Thymus (tissue), 11 donors: Measurements from ENCODE around the gene TMEM245. TPM values are rescaled to one million over a fixed set of nuclear protein-coding genes. Genes with fewer than 3 reads are reported as not detected.

Experiments used
- DNase-seq, 9 donors: peaks; one replicate each; pipeline ENCODE4 v3.0.0-alpha.2; 2013; ENCODE audit warnings: low spot score in 9 of 9, low read depth in 6 of 9, missing footprints in 1 of 9
- H3K27ac ChIP-seq, 2 donors: one replicate each; pipeline ENCODE4 v1.5.1; 2013; ENCODE audit warnings: control low read depth in 1 of 2, low read depth in 1 of 2, low read length in 1 of 2, mild to moderate bottlenecking in 1 of 2, moderate library complexity in 1 of 2
- H3K27me3 ChIP-seq, 2 donors: one replicate each; pipeline ENCODE4 v1.5.1; 2013; ENCODE audit warnings: low read length in 1 of 2; ENCODE audit not compliant: control insufficient read depth in 2 of 2, insufficient read depth in 1 of 2
- H3K36me3 ChIP-seq, 2 donors: one replicate each; pipeline ENCODE4 v1.5.1; 2013; ENCODE audit warnings: low read length in 1 of 2, mild to moderate bottlenecking in 1 of 2, moderate library complexity in 1 of 2; ENCODE audit not compliant: control insufficient read depth in 2 of 2, insufficient read depth in 2 of 2
- H3K4me1 ChIP-seq, 2 donors: one replicate each; pipeline ENCODE4 v1.5.1; 2013; ENCODE audit warnings: low read length in 2 of 2; ENCODE audit not compliant: control insufficient read depth in 2 of 2, insufficient read depth in 2 of 2
- H3K4me3 ChIP-seq, 2 donors: one replicate each; pipeline ENCODE4 v1.5.1; 2013; ENCODE audit warnings: low read length in 2 of 2, control low read depth in 1 of 2, mild to moderate bottlenecking in 1 of 2
- H3K9me3 ChIP-seq, 2 donors: one replicate each; pipeline ENCODE4 v1.5.1; 2013; ENCODE audit warnings: low read length in 1 of 2, mild to moderate bottlenecking in 1 of 2; ENCODE audit not compliant: control insufficient read depth in 2 of 2, insufficient read depth in 1 of 2
- WGBS: extraction: QIAGEN DNeasy Blood & Tissue Kit; methylation state at CpG from one replicate; pipeline ENCODE4 v1.1.7; 2013; 5-methylcytosine and 5-hydroxymethylcytosine counted together
- polyA plus RNA-seq: library from polyadenylated mRNA; stranded (reverse); fragments of 200-250 nt; gene quantifications from one replicate; pipeline ENCODE4 v1.2.3, GENCODE V29; 2013
- total RNA-seq: library from RNA; stranded (reverse); fragments of 120-200 nt; gene quantifications from one replicate; pipeline ENCODE4 v1.2.4, GENCODE V29; 2013
- donor health status: healthy.

Gene TMEM245
- total and polyA plus RNA-seq, 2 donors = 9.3 to 21.1 TPM

DNA sequence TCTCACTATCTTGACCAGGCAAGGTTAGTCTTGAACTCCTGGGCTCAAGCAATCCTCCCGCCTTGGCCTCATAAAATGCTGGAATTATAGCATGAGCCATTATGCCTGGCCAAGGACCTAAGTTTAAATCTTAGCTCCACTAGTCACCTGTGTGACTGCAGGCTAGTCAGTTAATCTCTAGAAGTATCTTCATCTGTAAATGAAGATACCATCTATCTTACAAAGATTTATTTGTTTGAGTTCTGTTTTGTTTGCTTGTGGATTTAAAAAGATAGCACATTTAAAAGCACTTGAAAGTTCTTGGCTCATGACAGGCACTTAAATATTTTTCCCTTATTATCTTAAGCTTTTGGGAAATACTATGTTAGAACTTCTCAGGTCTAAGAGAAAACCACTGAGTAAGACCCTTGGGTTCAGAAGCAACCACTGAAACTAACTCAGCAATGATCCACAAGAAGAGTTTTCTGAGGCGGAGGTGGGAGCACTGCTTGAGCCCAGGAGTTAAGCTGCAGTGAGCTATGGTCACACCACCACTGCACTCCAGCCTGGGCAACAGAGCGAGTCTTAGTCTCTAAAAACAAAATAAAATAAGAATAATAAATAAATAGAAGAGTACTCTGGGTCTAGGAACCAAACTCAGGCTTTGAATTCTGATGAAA, 19.1 kb downstream of the TMEM245 start:
- peaks cover 0 to 3% of the 10 kb centered on the region in 2 donors for H3K4me1 ChIP-seq

DNA sequence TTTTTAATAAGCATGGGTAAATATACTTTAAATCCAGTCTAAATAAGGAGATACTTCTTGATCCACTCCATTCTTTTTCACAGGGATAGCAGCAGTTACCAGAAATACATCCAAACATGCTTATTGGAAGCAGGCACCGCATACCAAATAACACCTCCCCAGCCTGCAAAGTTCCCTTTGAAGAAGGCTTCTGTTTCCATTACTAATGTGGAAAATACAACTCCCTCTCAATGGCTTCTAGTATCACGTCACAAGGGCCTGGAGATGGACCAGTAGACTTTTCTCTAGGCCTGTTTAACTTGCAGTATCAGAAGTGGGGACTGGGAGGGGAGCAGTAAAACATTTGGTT, 20.8 kb downstream of the TMEM245 start:
- no peak for DNase-seq
- no peaks in the 10 kb centered on the region for H3K27me3 ChIP-seq
- H3K27ac ChIP-seq = peak overlapping the region in 1 of 2 donors; percentile 65
- 94% methylated on average over 2 of the region's 2 CpGs for WGBS
- peaks cover 0 to 4% of the 10 kb centered on the region in 2 donors for H3K9me3 ChIP-seq
- H3K4me3 ChIP-seq = no peak overlapping the region
- H3K36me3 ChIP-seq = peaks cover 11 to 19% of the 10 kb centered on the region in 2 donors
- H3K4me1 ChIP-seq = peaks cover 0 to 3% of the 10 kb centered on the region in 2 donors

More for the DNA sequence above, 19.1 kb downstream of the TMEM245 start:
- no peaks in the 10 kb centered on the region for H3K27me3 ChIP-seq
- peaks cover 0 to 4% of the 10 kb centered on the region in 2 donors for H3K9me3 ChIP-seq
- H3K36me3 ChIP-seq = peaks cover 13 to 18% of the 10 kb centered on the region in 2 donors
- no peak overlapping the region for H3K4me3 ChIP-seq
- 97% methylated on average over 3 of the region's 3 CpGs for WGBS
- peak overlapping the region in 1 of 2 donors; percentile 5 for H3K27ac ChIP-seq
- DNase-seq = no peak

DNA sequence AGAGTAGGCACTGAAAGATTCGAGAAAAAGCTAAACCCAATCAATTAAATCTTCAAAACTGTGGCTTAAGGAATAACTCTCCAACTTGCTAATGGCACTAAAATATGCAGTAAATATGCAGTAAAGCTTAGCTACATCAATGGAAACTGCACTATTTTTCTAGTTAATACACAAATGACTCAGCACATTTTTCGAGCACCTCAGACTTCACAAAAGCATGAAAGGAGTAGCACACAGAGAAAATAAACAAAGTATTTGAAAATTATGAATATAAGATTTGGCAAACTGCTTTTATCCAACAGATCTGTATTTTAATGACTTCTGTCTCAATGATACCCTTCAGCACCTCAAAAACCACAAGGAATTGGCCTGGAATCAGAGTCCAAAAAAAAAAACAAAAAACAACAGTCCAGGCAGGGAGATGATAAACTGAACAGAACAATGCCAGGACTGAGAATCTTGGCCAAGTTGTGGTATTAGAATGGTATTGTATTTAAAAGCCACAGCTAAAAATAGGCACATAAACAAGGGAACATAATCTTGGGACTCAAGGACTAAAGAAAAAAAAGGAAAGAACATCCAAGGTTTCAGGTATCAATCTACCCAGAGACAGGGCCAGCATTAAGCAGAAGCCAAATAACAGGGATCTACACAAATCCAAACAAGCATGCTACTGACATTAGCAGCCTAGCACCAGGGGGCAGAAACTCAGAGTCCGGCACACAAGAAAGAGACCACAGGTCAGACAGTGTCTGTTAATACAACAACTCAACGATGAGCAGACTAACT, 21.4 kb downstream of the TMEM245 start:
- Histone ChIP-seq H3K27ac (peak overlapping the region in 1 of 2 donors; percentile 3), H3K27me3 (no peaks in the 10 kb centered on the region), H3K36me3 (peaks cover 7 to 14% of the 10 kb centered on the region in 2 donors), H3K4me1 (peaks cover 0 to 3% of the 10 kb centered on the region in 2 donors), H3K4me3 (no peak overlapping the region), H3K9me3 (no peaks in the 10 kb centered on the region)
- DNase-seq = no peak
- 69% methylated on average over 4 of the region's 4 CpGs for WGBS

DNA sequence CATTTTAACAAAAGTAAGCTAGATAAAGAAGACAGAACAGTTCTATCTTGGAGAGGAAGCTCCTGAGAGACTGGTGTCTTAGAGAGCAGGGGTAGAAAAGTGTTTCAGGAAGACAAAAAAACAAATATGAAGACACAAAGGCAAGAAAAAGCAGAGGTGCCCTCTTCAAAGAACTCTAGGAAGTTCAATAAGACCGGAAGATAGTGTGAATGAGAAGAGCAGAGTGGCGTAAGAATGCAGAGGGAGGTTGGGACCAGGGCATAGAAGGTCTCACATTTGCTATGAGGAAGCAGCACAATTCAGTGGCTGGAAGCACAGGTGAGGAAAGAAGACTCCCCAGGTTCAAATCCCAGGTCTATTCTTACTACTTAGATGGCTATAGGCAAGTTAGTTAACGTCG, 22.6 kb downstream of the TMEM245 start:
- no peaks in the 10 kb centered on the region for H3K27me3 ChIP-seq
- WGBS = 89% methylated on average over 4 of the region's 4 CpGs
- peaks cover 0 to 3% of the 10 kb centered on the region in 2 donors for H3K4me1 ChIP-seq
- peak in 1 of 9 donors; percentile 53 for DNase-seq
- H3K9me3 ChIP-seq = no peaks in the 10 kb centered on the region
- no peak overlapping the region for H3K4me3 ChIP-seq
- H3K27ac ChIP-seq = no peak overlapping the region
- peaks cover 10 to 15% of the 10 kb centered on the region in 2 donors for H3K36me3 ChIP-seq

DNA sequence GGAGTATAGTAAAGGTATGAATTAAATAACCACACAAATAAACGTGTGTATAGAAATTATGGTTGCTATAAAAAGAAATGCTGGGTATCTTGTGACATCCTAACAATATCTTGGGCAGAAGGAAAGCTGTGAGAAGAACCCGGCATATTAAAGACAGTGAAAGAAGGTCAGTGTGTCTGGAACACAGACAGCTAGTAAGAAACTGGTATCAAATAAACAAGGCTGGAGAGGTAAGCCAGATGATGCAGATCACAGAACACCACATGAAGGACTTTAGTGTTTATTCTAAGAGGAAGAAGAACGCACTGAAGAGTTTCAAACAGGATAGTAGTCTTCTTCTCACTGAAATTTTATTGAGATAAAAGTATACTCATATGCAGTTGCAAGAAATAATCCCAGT, 24.4 kb downstream of the TMEM245 start:
- Histone ChIP-seq H3K4me3 (no peak overlapping the region), H3K4me1 (peaks cover 0 to 3% of the 10 kb centered on the region in 2 donors), H3K27ac (no peak overlapping the region), H3K36me3 (peaks cover 10 to 25% of the 10 kb centered on the region in 2 donors), H3K27me3 (no peaks in the 10 kb centered on the region), H3K9me3 (no peaks in the 10 kb centered on the region)
- DNase-seq = peak in 1 of 9 donors; percentile 46
- WGBS = 70% methylated on average over 3 of the region's 3 CpGs

DNA sequence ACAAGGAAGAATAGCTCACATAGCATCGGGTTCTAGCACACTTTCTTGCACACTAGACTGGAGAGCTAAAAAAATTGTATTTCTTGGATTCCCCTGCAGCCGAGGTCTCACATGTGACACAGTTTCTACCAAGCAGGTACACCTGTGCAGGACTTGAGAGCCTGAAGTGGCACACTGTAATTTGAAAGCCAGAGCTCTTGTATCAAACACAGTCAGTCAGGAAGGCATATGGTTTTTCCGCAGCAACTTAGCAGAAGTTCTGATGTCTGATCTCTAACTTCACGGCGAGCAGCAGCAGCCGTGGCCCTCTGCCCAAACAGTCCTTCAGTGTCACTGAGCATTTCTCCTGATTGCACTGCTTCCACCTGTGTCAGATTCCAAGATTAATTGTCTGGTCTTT, 25.5 kb downstream of the TMEM245 start:
- Histone ChIP-seq H3K4me1 (peaks cover 0 to 3% of the 10 kb centered on the region in 2 donors), H3K27ac (no peak overlapping the region), H3K27me3 (no peaks in the 10 kb centered on the region), H3K36me3 (peaks cover 7 to 23% of the 10 kb centered on the region in 2 donors), H3K9me3 (no peaks in the 10 kb centered on the region), H3K4me3 (no peak overlapping the region)
- no peak for DNase-seq
- WGBS = 90% methylated on average over 6 of the region's 6 CpGs

DNA sequence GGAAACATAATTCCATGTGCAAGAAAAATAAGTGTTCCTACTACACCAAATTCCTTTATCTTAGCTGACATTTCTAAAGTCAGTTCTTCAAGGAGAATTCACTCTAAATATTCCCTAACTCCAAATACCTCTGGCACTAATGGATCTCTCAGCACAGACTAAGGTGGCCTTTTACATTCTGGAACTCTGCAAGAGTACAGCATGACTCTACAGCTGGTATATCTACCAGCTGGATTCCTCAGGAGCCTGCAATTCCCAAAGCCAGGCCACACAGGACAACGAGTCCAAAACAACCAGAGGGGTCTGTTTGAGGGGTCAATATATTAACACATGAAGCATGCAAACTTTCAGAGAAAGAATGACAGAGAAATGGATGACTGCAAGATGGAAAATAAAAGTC, 27.2 kb downstream of the TMEM245 start:
- Histone ChIP-seq H3K9me3 (no peaks in the 10 kb centered on the region), H3K4me3 (no peak overlapping the region), H3K36me3 (peaks cover 15 to 36% of the 10 kb centered on the region in 2 donors), H3K27me3 (no peaks in the 10 kb centered on the region), H3K27ac (no peak overlapping the region), H3K4me1 (no peaks in the 10 kb centered on the region)
- WGBS = 97% methylated on average over 1 of the region's 1 CpG
- DNase-seq = no peak

DNA sequence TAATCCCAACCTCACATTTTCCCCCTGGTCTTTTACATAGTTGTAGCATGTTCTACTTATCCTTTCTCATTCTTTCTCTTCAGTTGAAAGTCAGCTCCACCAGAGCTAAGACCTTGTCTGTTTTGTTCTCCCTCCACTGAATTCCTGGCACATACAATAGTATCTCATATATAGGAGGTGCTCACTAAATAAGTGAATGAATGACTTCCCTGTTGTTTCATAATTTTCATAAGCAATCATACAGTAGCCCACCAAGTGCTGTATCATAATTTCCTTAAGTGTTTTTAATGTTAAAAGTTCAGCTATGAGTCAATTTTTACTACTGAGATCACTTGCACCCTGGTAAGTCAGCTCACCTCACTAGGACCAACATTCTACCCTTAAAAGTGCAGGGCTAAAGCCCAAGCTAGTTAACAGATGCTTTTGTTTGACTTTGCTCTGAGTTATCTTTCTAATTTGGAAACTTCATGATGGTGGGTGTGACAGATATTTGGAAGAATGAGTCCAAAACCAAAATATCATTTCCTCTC, 27.6 kb downstream of the TMEM245 start:
- Histone ChIP-seq H3K9me3 (no peaks in the 10 kb centered on the region), H3K27me3 (no peaks in the 10 kb centered on the region), H3K36me3 (peaks cover 12 to 41% of the 10 kb centered on the region in 2 donors), H3K4me3 (no peak overlapping the region), H3K4me1 (no peaks in the 10 kb centered on the region), H3K27ac (no peak overlapping the region)
- no peak for DNase-seq

DNA sequence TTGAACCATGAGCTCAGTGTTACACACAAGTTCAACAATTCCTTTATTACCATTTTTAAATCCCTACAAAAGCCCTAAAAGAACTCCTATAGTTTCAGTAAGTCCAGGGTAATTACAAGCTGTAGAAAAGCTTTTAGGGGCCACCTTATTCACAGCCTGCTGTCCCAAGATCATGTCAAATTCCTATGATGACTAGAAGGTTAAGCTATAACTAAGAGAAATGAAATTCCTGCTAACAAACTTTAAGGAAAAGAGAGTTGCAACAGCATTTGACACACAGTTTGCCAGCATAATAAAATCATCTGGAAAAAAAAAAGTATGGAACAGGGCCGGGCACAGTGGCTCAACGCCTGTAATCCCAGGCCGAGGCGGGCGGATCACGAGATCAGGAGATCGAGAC, 31.5 kb downstream of the TMEM245 start:
- no peak overlapping the region for H3K4me3 ChIP-seq
- H3K27ac ChIP-seq = no peak overlapping the region
- H3K36me3 ChIP-seq = peaks cover 16 to 51% of the 10 kb centered on the region in 2 donors
- H3K27me3 ChIP-seq = no peaks in the 10 kb centered on the region
- no peak for DNase-seq
- WGBS = 99% methylated on average over 7 of the region's 7 CpGs
- H3K9me3 ChIP-seq = no peaks in the 10 kb centered on the region
- H3K4me1 ChIP-seq = no peaks in the 10 kb centered on the region
